Stimulated activated naive CD8-positive, alpha-beta T cell treated with anti-CD3 and anti-CD28 coated beads, Interleukin-15, amount 100 ng/mL, for 72 hours (primary cell): ENCODE results near the gene ATG16L1.

Experiments used
- ATAC-seq: fragments of 150-1000 bp; cut with Tn5 transposase; 2 replicates; pipeline ENCODE4 v1.10.0; 2021; ENCODE audit warnings: mild to moderate bottlenecking, moderate library complexity
- DNase-seq, 2 donors: peaks; one replicate each; pipeline ENCODE4 v3.0.0; 2021 to 2022
- H3K27ac Mint-ChIP-seq, 2 donors: one replicate each; pipeline ENCODE4 v1.8.0; 2022; ENCODE audit warnings: mild to moderate bottlenecking in 2 of 2, mixed read lengths in 2 of 2, moderate library complexity in 2 of 2
- H3K27me3 Mint-ChIP-seq: one replicate; pipeline ENCODE4 v1.8.0; 2022; ENCODE audit warnings: mixed read lengths
- H3K4me1 Mint-ChIP-seq: one replicate; pipeline ENCODE4 v1.8.0; 2022; ENCODE audit warnings: mild to moderate bottlenecking, mixed read lengths
- H3K4me3 Mint-ChIP-seq, 2 donors: one replicate each; pipeline ENCODE4 v1.8.0; 2022; ENCODE audit warnings: mild to moderate bottlenecking in 2 of 2, mixed read lengths in 2 of 2, moderate library complexity in 1 of 2
- H3K9me3 Mint-ChIP-seq, 2 donors: one replicate each; pipeline ENCODE4 v1.8.0; 2022; ENCODE audit warnings: mixed read lengths in 2 of 2

ATG16L1 gene

GRCh38 chr2:233341296-233341695 lies 89.8 kb downstream of the ATG16L1 start:
- no peaks in the 10 kb centered on the region for H3K9me3 Mint-ChIP-seq
- H3K27me3 Mint-ChIP-seq = no peaks in the 10 kb centered on the region
- peaks cover 16% of the 10 kb centered on the region for H3K4me1 Mint-ChIP-seq
- H3K27ac Mint-ChIP-seq = no peak overlapping the region
- ATAC-seq = no peak
- no peak for DNase-seq
- no peak overlapping the region for H3K4me3 Mint-ChIP-seq

DNA sequence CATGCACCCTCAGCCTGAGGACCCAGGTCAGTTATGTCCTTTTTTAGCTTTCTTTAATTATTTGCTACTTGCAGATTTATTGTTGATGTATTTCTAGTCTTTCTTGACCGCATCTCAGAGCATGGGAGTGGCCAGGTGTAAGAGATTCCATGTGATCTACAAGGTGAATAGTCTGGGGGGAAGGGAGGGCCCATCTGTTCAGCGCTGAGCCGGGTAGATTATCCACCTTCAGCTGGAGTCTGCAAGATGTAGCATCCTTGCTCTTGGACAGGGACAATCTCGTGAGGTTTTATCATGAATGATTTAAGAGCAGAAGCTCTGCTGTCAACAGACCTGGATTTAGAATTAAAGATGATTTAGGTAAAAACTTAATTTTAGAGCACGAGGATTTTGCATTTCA lies 90.8 kb downstream of the ATG16L1 start:
- Mint-ChIP-seq H3K4me3 (no peak overlapping the region), H3K27me3 (no peaks in the 10 kb centered on the region), H3K9me3 (no peaks in the 10 kb centered on the region), H3K27ac (no peak overlapping the region), H3K4me1 (peaks cover 16% of the 10 kb centered on the region)
- ATAC-seq (no peak), DNase-seq (no peak)

DNA sequence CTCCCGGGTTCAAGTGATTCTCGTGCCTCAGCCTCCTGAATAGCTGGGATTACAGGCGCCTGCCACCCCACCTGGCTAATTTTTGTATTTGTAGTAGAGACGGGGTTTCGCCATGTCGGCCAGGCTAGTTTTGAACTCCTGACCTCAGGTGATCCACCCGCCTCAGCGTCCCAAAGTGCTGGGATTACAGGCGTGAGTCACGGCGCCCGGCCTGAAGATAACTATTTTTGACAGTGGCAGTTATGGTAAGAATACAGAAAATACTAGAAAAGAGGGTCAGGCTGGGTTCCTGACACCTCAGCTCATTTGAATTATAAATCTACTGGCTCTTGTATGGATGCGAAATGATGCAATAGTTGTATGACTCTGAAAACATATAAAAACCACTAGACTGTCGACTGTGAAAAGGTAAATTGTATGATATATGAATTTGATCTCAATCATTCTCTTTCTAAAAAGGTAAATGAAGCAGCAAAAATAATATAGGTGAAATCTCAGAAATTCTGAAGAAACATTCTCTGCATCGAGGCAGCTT lies 91.8 kb downstream of the ATG16L1 start:
- Mint-ChIP-seq H3K4me1 (peaks cover 9% of the 10 kb centered on the region), H3K27ac (no peak overlapping the region), H3K27me3 (no peaks in the 10 kb centered on the region), H3K9me3 (no peaks in the 10 kb centered on the region), H3K4me3 (no peak overlapping the region)
- DNase-seq (no peak), ATAC-seq (no peak)
